Measurements from ENCODE around the gene HRH2.

Gene HRH2

DNA sequence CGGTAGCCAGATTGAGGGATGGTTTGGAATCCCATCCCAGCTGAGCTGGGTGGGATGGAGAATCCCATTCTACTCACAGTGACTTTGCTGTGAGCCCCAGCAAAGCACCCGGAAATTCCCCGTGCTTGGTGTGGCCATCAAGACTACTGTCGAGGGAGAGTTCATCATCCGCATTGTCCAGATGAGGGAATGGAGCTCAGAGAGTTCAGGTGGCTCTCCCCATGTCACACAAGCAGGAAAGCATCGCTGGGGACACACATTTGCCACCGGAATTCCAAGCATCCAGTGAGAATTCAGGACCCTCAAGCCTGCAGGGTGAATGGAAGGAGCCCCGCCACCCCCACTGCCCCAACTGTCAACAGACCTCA lies 54.4 kb downstream of the HRH2 start:
- peaks cover 2% of the 10 kb centered on the region for H3K27me3 ChIP-seq (replicated peaks; ENCODE audit: control insufficient read depth, insufficient read depth, low read length)
- H3K4me3 ChIP-seq (replicated peaks; ENCODE audit: low read depth, low read length) = no peak overlapping the region
- TF ChIP-seq, protein P1, sequence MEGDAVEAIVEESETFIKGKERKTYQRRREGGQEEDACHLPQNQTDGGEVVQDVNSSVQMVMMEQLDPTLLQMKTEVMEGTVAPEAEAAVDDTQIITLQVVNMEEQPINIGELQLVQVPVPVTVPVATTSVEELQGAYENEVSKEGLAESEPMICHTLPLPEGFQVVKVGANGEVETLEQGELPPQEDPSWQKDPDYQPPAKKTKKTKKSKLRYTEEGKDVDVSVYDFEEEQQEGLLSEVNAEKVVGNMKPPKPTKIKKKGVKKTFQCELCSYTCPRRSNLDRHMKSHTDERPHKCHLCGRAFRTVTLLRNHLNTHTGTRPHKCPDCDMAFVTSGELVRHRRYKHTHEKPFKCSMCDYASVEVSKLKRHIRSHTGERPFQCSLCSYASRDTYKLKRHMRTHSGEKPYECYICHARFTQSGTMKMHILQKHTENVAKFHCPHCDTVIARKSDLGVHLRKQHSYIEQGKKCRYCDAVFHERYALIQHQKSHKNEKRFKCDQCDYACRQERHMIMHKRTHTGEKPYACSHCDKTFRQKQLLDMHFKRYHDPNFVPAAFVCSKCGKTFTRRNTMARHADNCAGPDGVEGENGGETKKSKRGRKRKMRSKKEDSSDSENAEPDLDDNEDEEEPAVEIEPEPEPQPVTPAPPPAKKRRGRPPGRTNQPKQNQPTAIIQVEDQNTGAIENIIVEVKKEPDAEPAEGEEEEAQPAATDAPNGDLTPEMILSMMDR (IDR thresholded peaks at IDR 0.05; ENCODE audit: insufficient read depth, low read length, poor library complexity, severe bottlenecking) = no peak
- no peaks in the 10 kb centered on the region for H3K36me3 ChIP-seq (ENCODE audit: control insufficient read depth, insufficient read depth, low read length)
- DNase-seq (ENCODE audit: extremely low read depth, insufficient read length) = no peak

DNA sequence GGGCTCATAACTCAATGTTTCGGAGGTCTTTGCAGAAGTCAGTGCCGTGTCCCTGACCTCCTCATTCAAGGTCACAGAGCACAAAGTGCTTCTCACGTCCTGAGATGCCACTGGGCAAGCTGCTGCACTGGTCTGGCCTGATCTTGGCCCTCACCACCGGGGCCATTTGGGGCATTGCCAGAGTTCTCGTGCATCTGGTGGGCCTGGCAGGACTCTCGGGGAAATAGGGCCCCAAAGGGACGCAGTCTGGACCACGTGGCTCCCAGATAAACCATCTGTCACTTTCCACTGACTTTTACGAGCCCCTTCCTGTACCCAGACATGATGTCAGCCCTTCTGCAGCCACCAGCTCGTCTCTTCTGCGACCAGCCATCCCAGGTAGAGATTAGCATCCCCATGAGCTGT lies 54.8 kb downstream of the HRH2 start:
- TF ChIP-seq, protein P1 (IDR thresholded peaks at IDR 0.05; ENCODE audit: insufficient read depth, low read length, poor library complexity, severe bottlenecking) = no peak
- Histone ChIP-seq H3K4me3 (replicated peaks; ENCODE audit: low read depth, low read length) (no peak overlapping the region), H3K36me3 (ENCODE audit: control insufficient read depth, insufficient read depth, low read length) (no peaks in the 10 kb centered on the region), H3K27me3 (replicated peaks; ENCODE audit: control insufficient read depth, insufficient read depth, low read length) (peaks cover 2% of the 10 kb centered on the region)
- DNase-seq (ENCODE audit: extremely low read depth, insufficient read length) = no peak

DNA sequence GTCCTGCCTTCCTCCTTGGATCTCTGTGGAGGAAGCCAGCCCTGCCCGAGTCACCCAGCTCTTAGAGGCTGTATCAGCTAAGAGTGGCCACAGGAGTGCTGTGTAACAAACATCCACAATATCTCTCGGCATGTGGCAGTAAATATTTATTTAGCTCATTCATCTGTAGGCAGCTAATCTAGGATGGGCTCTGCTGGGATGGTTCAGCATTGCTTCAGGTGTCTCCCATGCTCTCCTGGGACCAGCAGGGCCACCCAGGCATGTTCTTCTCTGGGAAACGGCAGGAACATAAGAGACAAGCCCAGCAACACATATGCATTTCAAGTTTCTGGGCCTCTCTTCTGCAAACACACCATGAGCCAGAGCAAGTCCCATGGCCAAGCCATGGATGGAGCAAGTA lies 56.1 kb downstream of the HRH2 start:
- TF ChIP-seq, protein P1 (IDR thresholded peaks at IDR 0.05; ENCODE audit: insufficient read depth, low read length, poor library complexity, severe bottlenecking) = no peak
- H3K36me3 ChIP-seq (ENCODE audit: control insufficient read depth, insufficient read depth, low read length) = no peaks in the 10 kb centered on the region
- no peaks in the 10 kb centered on the region; the same call in none of the 2 replicates for H3K27me3 ChIP-seq (replicated peaks; ENCODE audit: control insufficient read depth, insufficient read depth, low read length)
- H3K4me3 ChIP-seq (replicated peaks; ENCODE audit: low read depth, low read length) = no peak overlapping the region
- DNase-seq (ENCODE audit: extremely low read depth, insufficient read length) = no peak

DNA sequence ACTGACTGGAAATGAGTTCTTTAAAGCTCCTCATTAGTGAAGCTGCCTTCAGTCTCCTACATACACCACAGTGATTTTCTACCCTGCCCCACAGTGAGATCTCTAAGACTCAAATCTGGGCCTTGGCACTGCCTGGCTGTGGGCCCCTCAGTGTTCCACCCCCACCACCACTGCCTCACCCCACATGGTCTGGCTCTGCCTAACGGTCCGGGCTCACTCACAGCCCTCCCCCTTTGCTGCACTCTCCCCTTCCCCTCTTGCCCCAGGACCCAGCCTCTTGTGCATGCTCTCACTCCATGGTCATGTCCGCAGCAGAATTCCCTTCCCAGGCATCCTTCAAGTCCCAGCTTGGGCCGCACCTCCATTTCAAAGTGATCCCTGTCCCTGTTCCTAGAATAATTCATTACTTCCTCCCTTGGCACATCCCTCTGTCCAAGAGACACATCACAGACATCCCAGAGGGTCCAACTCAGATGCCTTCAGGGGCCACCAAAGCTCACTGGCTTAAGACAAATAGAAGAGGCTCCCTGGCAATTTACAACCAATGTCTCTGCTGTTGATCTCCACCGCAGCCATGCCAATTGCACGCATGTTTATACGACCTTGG lies 56.7 kb downstream of the HRH2 start:
- no peak overlapping the region for H3K4me3 ChIP-seq (replicated peaks; ENCODE audit: low read depth, low read length)
- H3K36me3 ChIP-seq (ENCODE audit: control insufficient read depth, insufficient read depth, low read length) = no peaks in the 10 kb centered on the region
- DNase-seq (ENCODE audit: extremely low read depth, insufficient read length) = no peak
- TF ChIP-seq, protein P1 (IDR thresholded peaks at IDR 0.05; ENCODE audit: insufficient read depth, low read length, poor library complexity, severe bottlenecking) = no peak
- H3K27me3 ChIP-seq (replicated peaks; ENCODE audit: control insufficient read depth, insufficient read depth, low read length) = no peaks in the 10 kb centered on the region; the same call in none of the 2 replicates

DNA sequence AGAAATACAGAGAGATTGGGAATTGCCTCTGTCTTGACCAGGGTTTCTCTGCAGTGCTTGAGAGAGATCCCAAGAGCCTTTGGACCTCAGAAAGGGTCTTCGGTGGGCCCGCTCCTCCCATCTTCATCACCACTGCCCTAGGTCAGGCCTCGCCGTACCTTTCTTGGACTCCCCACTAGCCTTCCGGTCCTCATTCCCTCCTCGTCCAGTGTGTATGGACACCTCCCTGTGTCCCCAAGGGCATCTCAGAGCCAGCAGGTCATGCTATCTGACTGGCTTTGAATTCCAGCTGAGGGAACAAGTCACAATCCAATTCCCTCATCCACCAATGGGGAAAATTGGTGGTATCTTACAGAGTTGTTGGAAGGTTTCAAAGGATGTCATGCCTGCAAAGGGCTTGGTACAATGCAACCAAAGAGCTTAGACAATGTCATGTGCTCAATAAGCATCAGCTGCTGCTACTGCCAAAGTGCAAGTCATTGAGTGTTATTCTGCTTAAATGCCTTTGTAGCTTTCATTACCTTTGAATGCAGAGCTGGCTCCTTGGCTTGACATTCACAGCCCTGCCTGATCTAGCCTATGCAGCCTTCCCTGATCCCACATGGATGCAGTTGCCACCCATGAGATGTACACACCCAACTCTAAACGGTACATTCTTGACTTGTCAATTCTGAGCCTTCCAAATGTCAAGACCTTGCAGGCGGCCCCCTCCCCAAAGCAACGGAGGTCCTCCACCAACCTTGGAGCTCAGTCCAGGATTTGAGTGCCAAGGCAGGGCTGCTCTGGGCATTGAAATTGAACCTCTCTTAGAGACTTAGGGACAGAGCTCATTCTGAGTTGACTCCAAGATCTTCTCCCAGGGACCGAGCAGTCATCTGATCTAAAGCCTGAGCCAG lies 58.0 kb downstream of the HRH2 start:
- DNase-seq (ENCODE audit: extremely low read depth, insufficient read length) = no peak

More for the DNA sequence above, 58.0 kb downstream of the HRH2 start:
- no peaks in the 10 kb centered on the region; the same call in none of the 2 replicates for H3K27me3 ChIP-seq (replicated peaks; ENCODE audit: control insufficient read depth, insufficient read depth, low read length)
- no peak overlapping the region for H3K4me3 ChIP-seq (replicated peaks; ENCODE audit: low read depth, low read length)
- H3K36me3 ChIP-seq (ENCODE audit: control insufficient read depth, insufficient read depth, low read length) = no peaks in the 10 kb centered on the region
- TF ChIP-seq, protein P1 (IDR thresholded peaks at IDR 0.05; ENCODE audit: insufficient read depth, low read length, poor library complexity, severe bottlenecking) = no peak

Measured in GM06990 (cell line).